ENCODE measurements around the gene PTDSS2.

GRCh38 chr11:460331-461199 is 10.5 kb downstream of the PTDSS2 start:
- TF ChIP-seq CTCF (IDR thresholded peaks at IDR 0.05; ENCODE audit: low read depth, low read length, missing input control): no peak
- no peak for TF ChIP-seq MAX (IDR thresholded peaks at IDR 0.05)
